ENCODE results near the gene UCK1. TPM values are rescaled to one million over a fixed set of nuclear protein-coding genes. Genes with fewer than 3 reads are reported as not detected.

UCK1 gene
- total and polyA plus RNA-seq, 2 experiments from 2014 or later = 22.6 to 31.3 TPM

- no peak overlapping the region for H2AFZ ChIP-seq
- H3K9me2 ChIP-seq (ENCODE audit: insufficient read depth) = no peaks in the 10 kb centered on the region
- no peaks in the 10 kb centered on the region for H4K20me1 ChIP-seq (ENCODE audit: insufficient read depth)
- TF ChIP-seq EZH2 (IDR thresholded peaks at IDR 0.05; ENCODE audit: insufficient read depth, poor library complexity, severe bottlenecking) (no peak), EZH2phosphoT487 (IDR thresholded peaks at IDR 0.05; ENCODE audit: insufficient read depth, low read depth) (no peak)
- no peak overlapping the region for H3K27ac ChIP-seq
- 87 to 88% methylated on average over 13 of the region's 13 CpGs for WGBS, 2 experiments (ENCODE audit: low coverage in 1 of 2, low lambda C conversion rate in 2 of 2, missing lambda C conversion rate in 2 of 2)
- no peak overlapping the region for H3K4me3 ChIP-seq
- in situ Hi-C loops (cut with MboI) = no loop called here
- no peak overlapping the region for H3K4me2 ChIP-seq (ENCODE audit: unreplicated experiment)
- no peaks in the 10 kb centered on the region for H3K27me3 ChIP-seq (replicated peaks; ENCODE audit: insufficient read depth)
- H3K79me2 ChIP-seq (ENCODE audit: insufficient read depth) = no peaks in the 10 kb centered on the region
- no peaks in the 10 kb centered on the region for H3K4me1 ChIP-seq (ENCODE audit: insufficient read depth)
- DNase-seq = no peak
- H3F3A ChIP-seq (ENCODE audit: insufficient read depth) = no peaks in the 10 kb centered on the region
- H3K9ac ChIP-seq = no peak overlapping the region
- no peaks in the 10 kb centered on the region for H3K9me3 ChIP-seq (ENCODE audit: low read depth)
- no peaks in the 10 kb centered on the region for H3K36me3 ChIP-seq (ENCODE audit: low read depth)
Measured at GRCh38 chr9:131578021-131578420, 47.0 kb upstream of the UCK1 start.

- 90 to 91% methylated on average over 22 to 25 of the region's 25 CpGs for WGBS, 2 experiments (ENCODE audit: low coverage in 1 of 2, low lambda C conversion rate in 2 of 2, missing lambda C conversion rate in 2 of 2)
Measured at GRCh38 chr9:131577005-131578000, 46.2 kb upstream of the UCK1 start.

GRCh38 chr9:131575946-131576853 lies 45.1 kb upstream of the UCK1 start:
- WGBS, 2 experiments (ENCODE audit: low coverage in 1 of 2, low lambda C conversion rate in 2 of 2, missing lambda C conversion rate in 2 of 2) = 91 to 93% methylated on average over 23 of the region's 23 CpGs
- Histone ChIP-seq H3K4me3 (no peak overlapping the region), H4K20me1 (ENCODE audit: insufficient read depth) (no peaks in the 10 kb centered on the region), H3K9ac (no peak overlapping the region), H3K9me2 (ENCODE audit: insufficient read depth) (no peaks in the 10 kb centered on the region), H3K9me3 (ENCODE audit: low read depth) (no peaks in the 10 kb centered on the region), H2AFZ (no peak overlapping the region), H3K4me2 (ENCODE audit: unreplicated experiment) (no peak overlapping the region), H3K4me1 (ENCODE audit: insufficient read depth) (no peaks in the 10 kb centered on the region), H3K27ac (no peak overlapping the region), H3K79me2 (ENCODE audit: insufficient read depth) (no peaks in the 10 kb centered on the region), H3F3A (ENCODE audit: insufficient read depth) (no peaks in the 10 kb centered on the region), H3K27me3 (replicated peaks; ENCODE audit: insufficient read depth) (no peaks in the 10 kb centered on the region), H3K36me3 (ENCODE audit: low read depth) (peaks cover 7% of the 10 kb centered on the region; the same call in 1 of the 2 replicates)
- no peak for TF ChIP-seq EZH2phosphoT487 (IDR thresholded peaks at IDR 0.05; ENCODE audit: insufficient read depth, low read depth)
- no peak for TF ChIP-seq EZH2 (IDR thresholded peaks at IDR 0.05; ENCODE audit: insufficient read depth, poor library complexity, severe bottlenecking)
- in situ Hi-C loops (cut with MboI) = no loop called here
- no peak for DNase-seq

More at GRCh38 chr9:131577005-131578000, 46.2 kb upstream of the UCK1 start:
- Histone ChIP-seq H3K4me3 (no peak overlapping the region), H3K9ac (no peak overlapping the region), H3K4me1 (ENCODE audit: insufficient read depth) (no peaks in the 10 kb centered on the region), H3F3A (ENCODE audit: insufficient read depth) (no peaks in the 10 kb centered on the region), H3K4me2 (ENCODE audit: unreplicated experiment) (no peak overlapping the region), H4K20me1 (ENCODE audit: insufficient read depth) (no peaks in the 10 kb centered on the region), H3K27me3 (replicated peaks; ENCODE audit: insufficient read depth) (no peaks in the 10 kb centered on the region), H2AFZ (no peak overlapping the region), H3K9me2 (ENCODE audit: insufficient read depth) (no peaks in the 10 kb centered on the region), H3K27ac (no peak overlapping the region), H3K79me2 (ENCODE audit: insufficient read depth) (no peaks in the 10 kb centered on the region), H3K9me3 (ENCODE audit: low read depth) (no peaks in the 10 kb centered on the region), H3K36me3 (ENCODE audit: low read depth) (peaks cover 4% of the 10 kb centered on the region; the same call in 1 of the 2 replicates)
- TF ChIP-seq EZH2 (IDR thresholded peaks at IDR 0.05; ENCODE audit: insufficient read depth, poor library complexity, severe bottlenecking) (no peak), EZH2phosphoT487 (IDR thresholded peaks at IDR 0.05; ENCODE audit: insufficient read depth, low read depth) (no peak)
- in situ Hi-C loops (cut with MboI) = no loop called here
- DNase-seq = no peak
